Measurements from ENCODE around the gene SLITRK6.
"Not testable (repeated sequence)": the region's sequence is repeated elsewhere in the genome, so short reads cannot be mapped to it uniquely, and the experiment has no call there.

Gene SLITRK6

GRCh38 chr13:85799097-85799582, at the start of gene SLITRK6:
Gene SLITRK6 (minus strand): TSS chr13:85799419. CDS start chr13:85796508, 2,911 bp downstream.
- no peak for DNase-seq (ENCODE audit: low spot score)

- no peak for DNase-seq (ENCODE audit: low spot score)
Measured at GRCh38 chr13:85847012-85847411, 47.8 kb upstream of the SLITRK6 start.

GRCh38 chr13:85841427-85841826, 42.2 kb upstream of the SLITRK6 start:
- DNase-seq (ENCODE audit: low spot score) = no peak

- DNase-seq (ENCODE audit: low spot score) = no peak
Measured at GRCh38 chr13:85833921-85834320, 34.7 kb upstream of the SLITRK6 start.

GRCh38 chr13:85828094-85828684, 29.0 kb upstream of the SLITRK6 start:
- DNase-seq (ENCODE audit: low spot score) = peak; percentile 37

- DNase-seq (ENCODE audit: low spot score) = no peak
Measured at GRCh38 chr13:85825454-85825853, 26.2 kb upstream of the SLITRK6 start.

GRCh38 chr13:85823832-85824231, 24.6 kb upstream of the SLITRK6 start:
- DNase-seq (ENCODE audit: low spot score) = no peak

GRCh38 chr13:85819513-85819912, 20.3 kb upstream of the SLITRK6 start:
- DNase-seq (ENCODE audit: low spot score) = no peak

GRCh38 chr13:85816413-85816812, 17.2 kb upstream of the SLITRK6 start:
- DNase-seq (ENCODE audit: low spot score) = no peak

GRCh38 chr13:85812282-85812681, 13.1 kb upstream of the SLITRK6 start:
- no peak for DNase-seq (ENCODE audit: low spot score)

GRCh38 chr13:85808811-85809210, 9.6 kb upstream of the SLITRK6 start:
- DNase-seq (ENCODE audit: low spot score) = no peak

GRCh38 chr13:85806553-85807175, 7.4 kb upstream of the SLITRK6 start:
- DNase-seq (ENCODE audit: low spot score) = peak; percentile 54

GRCh38 chr13:85798556-85798955, 663 bp downstream of the SLITRK6 start:
- DNase-seq (ENCODE audit: low spot score) = no peak

GRCh38 chr13:85797311-85797710, 1.9 kb downstream of the SLITRK6 start:
- DNase-seq (ENCODE audit: low spot score) = no peak

- DNase-seq (ENCODE audit: low spot score) = no peak
Measured at GRCh38 chr13:85785205-85785604, 14.0 kb downstream of the SLITRK6 start.

GRCh38 chr13:85772367-85772766, 26.9 kb downstream of the SLITRK6 start:
- DNase-seq (ENCODE audit: low spot score) = no peak

GRCh38 chr13:85771856-85772255, 27.4 kb downstream of the SLITRK6 start:
- no peak for DNase-seq (ENCODE audit: low spot score)

- DNase-seq (ENCODE audit: low spot score) = no peak
Measured at GRCh38 chr13:85768946-85769345, 30.3 kb downstream of the SLITRK6 start.

- DNase-seq (ENCODE audit: low spot score) = no peak
Measured at GRCh38 chr13:85755123-85755522, 44.1 kb downstream of the SLITRK6 start.

GRCh38 chr13:85743201-85743770, 55.9 kb downstream of the SLITRK6 start:
- DNase-seq (ENCODE audit: low spot score) = not testable (repeated sequence)
